Neural cell (in vitro differentiated cells): ENCODE data around the gene ENTPD2. TPM values are rescaled to one million over a fixed set of nuclear protein-coding genes. Genes with fewer than 3 reads are reported as not detected.

ENCODE experiments used
- H2AFZ ChIP-seq: fragments of 200-600, 300-800 bp; sonication (generic), shearing (Covaris generic); 2 replicates; pipeline ENCODE4 v1.6.0; 2014; ENCODE audit warnings: low read depth, mild to moderate bottlenecking, antibody characterized with exemption, low read length, moderate library complexity
- H3F3A ChIP-seq: fragments of 200-600 bp; shearing (Covaris generic); 2 replicates; pipeline ENCODE4 v1.6.1; 2016; ENCODE audit warnings: mild to moderate bottlenecking, moderate library complexity, mixed read lengths, antibody characterized with exemption, low read length; ENCODE audit not compliant: insufficient read depth, poor library complexity, severe bottlenecking
- H3K27ac ChIP-seq: fragments of 200-600, 300-800 bp; sonication (generic), shearing (Covaris generic); 2 replicates; pipeline ENCODE4 v1.5.1; 2014; ENCODE audit warnings: mild to moderate bottlenecking, low read length, moderate library complexity
- H3K27me3 ChIP-seq: fragments of 300-800, 200-600 bp; sonication (generic), shearing (Covaris generic); 2 replicates; pipeline ENCODE4 v1.6.0; 2014; ENCODE audit warnings: mild to moderate bottlenecking, low read depth, low read length, moderate library complexity; ENCODE audit not compliant: insufficient read depth
- H3K36me3 ChIP-seq: fragments of 300-800, 200-600 bp; sonication (generic), shearing (Covaris generic); 2 replicates; pipeline ENCODE4 v1.5.1; 2014; ENCODE audit warnings: mild to moderate bottlenecking, antibody characterized with exemption, low read length, moderate library complexity; ENCODE audit not compliant: insufficient read depth
- H3K4me2 ChIP-seq: fragments of 300-800, 200-600 bp; sonication (generic), shearing (Covaris generic); 2 replicates; pipeline ENCODE4 v1.6.0; 2014; ENCODE audit warnings: mild to moderate bottlenecking, low read length
- H3K4me3 ChIP-seq: fragments of 300-800, 200-600 bp; sonication (generic), shearing (Covaris generic); 2 replicates; pipeline ENCODE4 v1.5.1; 2014; ENCODE audit warnings: mild to moderate bottlenecking, low read length, moderate library complexity
- H3K79me2 ChIP-seq: fragments of 200-600 bp; shearing (Covaris generic); replicated peaks from 2 replicates; pipeline ENCODE4 v1.6.0; 2014; ENCODE audit warnings: mild to moderate bottlenecking, low read length, moderate library complexity; ENCODE audit not compliant: insufficient read depth
- H3K9ac ChIP-seq: fragments of 300-800, 200-600 bp; sonication (generic), shearing (Covaris generic); 2 replicates; pipeline ENCODE4 v1.6.1; 2016; ENCODE audit warnings: mild to moderate bottlenecking, low read length, mixed read lengths
- H3K9me2 ChIP-seq: fragments of 200-600 bp; shearing (Covaris generic); 2 replicates; pipeline ENCODE4 v1.6.1; 2016; ENCODE audit warnings: mild to moderate bottlenecking, low read length, mixed read lengths; ENCODE audit not compliant: insufficient read depth
- H3K9me3 ChIP-seq: fragments of 200-600, 300-800 bp; sonication (generic), shearing (Covaris generic); 2 replicates; pipeline ENCODE4 v1.6.1; 2016; ENCODE audit warnings: mild to moderate bottlenecking, mixed run types, low read length, moderate library complexity, mixed read lengths
- H4K20me1 ChIP-seq: fragments of 200-600 bp; shearing (Covaris generic); 2 replicates; pipeline ENCODE4 v1.6.1; 2016; ENCODE audit warnings: mild to moderate bottlenecking, mixed run types; ENCODE audit not compliant: insufficient read depth
- CTCF ChIP-seq: fragments of 450-650 bp; IDR thresholded peaks from 2 replicates; pipeline ENCODE4 v1.5.1; 2014; ENCODE audit warnings: antibody characterized with exemption, mild to moderate bottlenecking, moderate library complexity; ENCODE audit not compliant: poor library complexity, severe bottlenecking
- EP300 ChIP-seq: fragments of 450-650 bp; conservative IDR thresholded peaks from 2 replicates; pipeline ENCODE4 v1.6.1; 2014; ENCODE audit warnings: antibody characterized with exemption, mild to moderate bottlenecking, moderate library complexity; ENCODE audit not compliant: poor library complexity, severe bottlenecking
- EZH2 ChIP-seq: fragments of 200-600, 300-800 bp; shearing (Covaris generic), sonication (generic); IDR thresholded peaks from 2 replicates; pipeline ENCODE4 v1.6.1; 2014; ENCODE audit warnings: antibody characterized with exemption, low read length, borderline replicate concordance, mild to moderate bottlenecking; ENCODE audit not compliant: insufficient read depth, poor library complexity, severe bottlenecking
- MXI1 ChIP-seq: fragments of 450-650 bp; conservative IDR thresholded peaks from 2 replicates; pipeline ENCODE4 v1.6.1; 2014; ENCODE audit warnings: antibody characterized with exemption, mild to moderate bottlenecking; ENCODE audit not compliant: poor library complexity, severe bottlenecking
- POLR2AphosphoS5 ChIP-seq: IDR thresholded peaks from 2 replicates; pipeline ENCODE4 v1.6.1; 2012
- RAD21 ChIP-seq: fragments of 450-650 bp; conservative IDR thresholded peaks from 2 replicates; pipeline ENCODE4 v1.6.1; 2014; ENCODE audit warnings: antibody characterized with exemption, mild to moderate bottlenecking, moderate library complexity
- REST ChIP-seq: IDR thresholded peaks from 2 replicates; pipeline ENCODE4 v1.6.1; 2012; ENCODE audit warnings: borderline replicate concordance
- SMC3 ChIP-seq: fragments of 450-650 bp; conservative IDR thresholded peaks from 2 replicates; pipeline ENCODE4 v1.6.1; 2014; ENCODE audit warnings: antibody characterized with exemption, mild to moderate bottlenecking, moderate library complexity; ENCODE audit not compliant: poor library complexity
- TAF1 ChIP-seq: IDR thresholded peaks from 2 replicates; pipeline ENCODE4 v1.6.1; 2012; ENCODE audit warnings: low read depth
- polyA plus RNA-seq: library from polyadenylated mRNA; depleted of rRNA; stranded (reverse); fragments of >200 nt; gene quantifications from 2 replicates; pipeline ENCODE4 v1.2.3, GENCODE V29; 2014

Gene ENTPD2
- polyA plus RNA-seq, 1 donor from 2014 or later: not detected

- no peaks in the 10 kb centered on the region for H3K9me2 ChIP-seq
- no peak overlapping the region for H3K9ac ChIP-seq
- H3K36me3 ChIP-seq: peaks cover 16% of the 10 kb centered on the region
- no peak overlapping the region for H3K4me3 ChIP-seq
- H3K9me3 ChIP-seq: no peaks in the 10 kb centered on the region
- no peak overlapping the region for H2AFZ ChIP-seq
- H4K20me1 ChIP-seq: no peaks in the 10 kb centered on the region
- no peaks in the 10 kb centered on the region for H3K27me3 ChIP-seq
- no peak overlapping the region for H3K4me2 ChIP-seq
- H3K79me2 ChIP-seq: no peaks in the 10 kb centered on the region
- H3K27ac ChIP-seq: no peak overlapping the region
- H3F3A ChIP-seq: no peaks in the 10 kb centered on the region
- no peak for TF ChIP-seq EP300
- no peak for TF ChIP-seq POLR2AphosphoS5
- TF ChIP-seq EZH2: no peak
- no peak for TF ChIP-seq CTCF
- no peak for TF ChIP-seq TAF1
- no peak for TF ChIP-seq SMC3
- no peak for TF ChIP-seq RAD21
- TF ChIP-seq MXI1: no peak
- TF ChIP-seq REST: no peak
These were observed 45.4 kb upstream of the ENTPD2 start for GRCh38 chr9:137099231-137099630.

- Histone ChIP-seq H3K9ac (no peak overlapping the region), H3F3A (no peaks in the 10 kb centered on the region), H3K36me3 (peaks cover 16% of the 10 kb centered on the region), H3K79me2 (no peaks in the 10 kb centered on the region), H4K20me1 (no peaks in the 10 kb centered on the region), H3K9me2 (no peaks in the 10 kb centered on the region), H2AFZ (no peak overlapping the region), H3K27me3 (no peaks in the 10 kb centered on the region), H3K27ac (no peak overlapping the region), H3K4me3 (no peak overlapping the region), H3K4me2 (no peak overlapping the region), H3K9me3 (no peaks in the 10 kb centered on the region)
- no peak for TF ChIP-seq MXI1
- no peak for TF ChIP-seq EP300
- TF ChIP-seq EZH2: no peak
- no peak for TF ChIP-seq CTCF
- no peak for TF ChIP-seq POLR2AphosphoS5
- no peak for TF ChIP-seq TAF1
- TF ChIP-seq REST: no peak
- TF ChIP-seq SMC3: no peak
- no peak for TF ChIP-seq RAD21
These were observed 44.1 kb upstream of the ENTPD2 start for GRCh38 chr9:137097761-137098462.
